Body of pancreas (tissue), 4 donors: ENCODE data around the gene PMF1. TPM values are rescaled to one million over a fixed set of nuclear protein-coding genes. Genes with fewer than 3 reads are reported as not detected.

Source experiments
- ATAC-seq: fragments of 150-250 bp; one replicate; pipeline ENCODE4 v1.9.1; 2016
- DNase-seq, 4 donors: peaks; one replicate each; pipeline ENCODE4 v3.0.0-alpha.2; 2019
- H3K27ac ChIP-seq, 4 donors: fragments of 200-600 bp; sonication (generic); 1 replicate in 3 of 4; 2 replicates in 1 of 4; pipeline versions ENCODE4 v1.5.1 to v1.6.1; 2016 to 2019; ENCODE audit warnings: mild to moderate bottlenecking in 1 of 4, mixed read lengths in 1 of 4, moderate library complexity in 1 of 4
- H3K27me3 ChIP-seq, 2 donors: fragments of 200-600 bp; sonication (generic); one replicate each; pipeline ENCODE4 v1.6.0; 2016; ENCODE audit warnings: mild to moderate bottlenecking in 1 of 2
- H3K36me3 ChIP-seq, 2 donors: fragments of 200-600 bp; sonication (generic); replicated peaks in 1 of 2; 2 replicates each; pipeline ENCODE4 v1.5.1; 2016; ENCODE audit warnings: low read depth in 2 of 2; ENCODE audit not compliant: insufficient read depth in 1 of 2
- H3K4me1 ChIP-seq: fragments of 200-600 bp; sonication (generic); one replicate; pipeline ENCODE4 v1.6.0; 2016
- H3K4me3 ChIP-seq, 2 donors: fragments of 200-600 bp; sonication (generic); 1 replicate in 1 of 2; 2 replicates in 1 of 2; pipeline ENCODE4 v1.5.1; 2016 to 2019
- H3K9me3 ChIP-seq, 3 donors: fragments of 200-600 bp; sonication (generic); 1 replicate in 2 of 3; 2 replicates in 1 of 3; pipeline ENCODE4 v1.5.1; 2016
- POLR2A ChIP-seq, 3 donors: fragments of 450-650 bp; IDR thresholded peaks; one replicate each; pipeline ENCODE4 v1.6.1; 2016; ENCODE audit warnings: antibody characterized with exemption in 3 of 3, mild to moderate bottlenecking in 2 of 3
- WGBS, 2 donors: methylation state at CpG; one replicate each; pipeline ENCODE4 v1.1.5; 2017; 5-methylcytosine and 5-hydroxymethylcytosine counted together
- intact Hi-C: fragments of 100-400 bp; cut with DNase I; formaldehyde crosslinking; loops from one replicate; pipeline ENCODE4 v1.15.1; 2023
- total RNA-seq, 2 donors: library from RNA; depleted of rRNA; stranded (reverse); fragments of >200 nt; gene quantifications; one replicate each; pipeline ENCODE4 v1.1.0, GENCODE V29; 2016
- TF ChIP-seq, protein P1 (sequence below), 7 experiments: fragments of 450-650 bp in 4 of 7; fragments of 200-600 bp in 3 of 7; sonication (generic) in 3 of 7; IDR thresholded peaks; one replicate each; pipeline ENCODE4 v1.5.1; 2016 to 2019; ENCODE audit warnings: antibody characterized with exemption in 7 of 7

The PMF1 gene
- total RNA-seq, result 10 to 100 TPM; 37.6 to 43.1 TPM

DNA sequence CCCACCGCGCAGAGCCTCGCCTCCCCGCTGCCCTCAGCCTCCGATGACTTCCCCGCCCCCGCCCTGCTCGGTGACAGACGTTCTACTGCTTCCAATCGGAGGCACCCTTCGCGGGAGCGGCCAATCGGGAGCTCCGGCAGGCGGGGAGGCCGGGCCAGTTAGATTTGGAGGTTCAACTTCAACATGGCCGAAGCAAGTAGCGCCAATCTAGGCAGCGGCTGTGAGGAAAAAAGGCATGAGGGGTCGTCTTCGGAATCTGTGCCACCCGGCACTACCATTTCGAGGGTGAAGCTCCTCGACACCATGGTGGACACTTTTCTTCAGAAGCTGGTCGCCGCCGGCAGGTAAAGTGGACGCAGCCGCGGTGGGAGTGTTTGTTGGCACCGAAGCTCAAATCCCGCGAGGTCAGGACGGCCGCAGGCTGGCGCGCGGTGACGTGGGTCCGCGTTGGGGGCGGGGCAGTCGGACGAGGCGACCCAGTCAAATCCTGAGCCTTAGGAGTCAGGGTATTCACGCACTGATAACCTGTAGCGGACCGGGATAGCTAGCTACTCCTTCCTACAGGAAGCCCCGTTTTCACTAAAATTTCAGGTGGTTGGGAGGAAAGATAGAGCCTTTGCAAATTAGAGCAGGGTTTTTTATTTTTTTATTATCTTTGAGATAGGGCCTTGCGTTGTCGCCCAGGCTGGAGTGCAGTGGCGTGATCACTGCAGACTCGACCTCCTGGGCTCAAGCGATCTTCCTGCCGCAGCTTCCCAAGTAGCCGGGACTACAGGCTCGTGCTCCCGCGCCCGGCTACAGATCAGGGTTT, at the start of gene PMF1:
Gene PMF1 (plus strand): TSS at position 175 of the 811 bp plus-strand sequence. CDS start 9 bp downstream, at position 184.
- Histone ChIP-seq H3K27ac (peak within 1 kb of the TSS; percentile 89 to 99 (median 96)), H3K36me3 (peaks cover 0 to 2% of the 10 kb centered on the region in 2 donors), H3K9me3 (no peaks in the 10 kb centered on the region), H3K4me1 (peaks cover 33% of the 10 kb centered on the region), H3K27me3 (no peaks in the 10 kb centered on the region), H3K4me3 (peak within 1 kb of the TSS; percentile 23 to 60)
- intact Hi-C loops, result no loop called here
- TF ChIP-seq, protein P1, sequence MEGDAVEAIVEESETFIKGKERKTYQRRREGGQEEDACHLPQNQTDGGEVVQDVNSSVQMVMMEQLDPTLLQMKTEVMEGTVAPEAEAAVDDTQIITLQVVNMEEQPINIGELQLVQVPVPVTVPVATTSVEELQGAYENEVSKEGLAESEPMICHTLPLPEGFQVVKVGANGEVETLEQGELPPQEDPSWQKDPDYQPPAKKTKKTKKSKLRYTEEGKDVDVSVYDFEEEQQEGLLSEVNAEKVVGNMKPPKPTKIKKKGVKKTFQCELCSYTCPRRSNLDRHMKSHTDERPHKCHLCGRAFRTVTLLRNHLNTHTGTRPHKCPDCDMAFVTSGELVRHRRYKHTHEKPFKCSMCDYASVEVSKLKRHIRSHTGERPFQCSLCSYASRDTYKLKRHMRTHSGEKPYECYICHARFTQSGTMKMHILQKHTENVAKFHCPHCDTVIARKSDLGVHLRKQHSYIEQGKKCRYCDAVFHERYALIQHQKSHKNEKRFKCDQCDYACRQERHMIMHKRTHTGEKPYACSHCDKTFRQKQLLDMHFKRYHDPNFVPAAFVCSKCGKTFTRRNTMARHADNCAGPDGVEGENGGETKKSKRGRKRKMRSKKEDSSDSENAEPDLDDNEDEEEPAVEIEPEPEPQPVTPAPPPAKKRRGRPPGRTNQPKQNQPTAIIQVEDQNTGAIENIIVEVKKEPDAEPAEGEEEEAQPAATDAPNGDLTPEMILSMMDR (IDR thresholded peaks at IDR 0.05), result peak in 3 of 7 experiments; percentile 11 to 23 (median 16)
- peak; percentile 80 to 91 (median 90) for TF ChIP-seq POLR2A (IDR thresholded peaks at IDR 0.05)
- ATAC-seq, result peak; percentile 98
- 0% methylated on average over 24 to 61 of the region's 61 CpGs for WGBS, 2 donors
- peak; percentile 96 to 98 (median 98) for DNase-seq

DNA sequence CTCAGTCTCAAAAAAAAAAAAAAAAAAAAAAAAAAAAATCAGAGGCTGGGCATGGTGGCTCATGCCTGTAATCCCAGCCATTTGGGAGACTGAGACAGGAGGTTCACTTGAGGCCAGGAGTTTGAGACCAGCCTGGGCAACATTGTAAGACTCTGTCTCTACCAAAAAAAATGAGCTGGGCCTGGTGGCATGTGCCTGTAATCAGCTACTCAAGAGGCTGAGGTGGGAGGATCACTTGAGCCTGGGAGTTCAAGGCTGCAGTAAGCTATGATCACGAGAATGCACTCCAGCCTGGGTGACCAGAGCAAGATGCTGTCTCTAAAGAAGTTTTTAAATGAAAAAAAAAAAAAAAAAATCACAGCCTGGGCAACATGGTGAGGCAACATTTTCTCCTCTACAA, 49.1 kb upstream of the PMF1 start:
- H3K36me3 ChIP-seq, result no peaks in the 10 kb centered on the region
- no peak overlapping the region for H3K27ac ChIP-seq
- WGBS, 2 donors, result 79 to 92% methylated on average over 1 of the region's 1 CpG
- DNase-seq, result no peak
- no peaks in the 10 kb centered on the region for H3K9me3 ChIP-seq
- H3K4me3 ChIP-seq, result no peak overlapping the region
- ATAC-seq, result no peak
- peaks cover 8% of the 10 kb centered on the region for H3K4me1 ChIP-seq
- H3K27me3 ChIP-seq, result no peaks in the 10 kb centered on the region
- TF ChIP-seq, protein P1 (IDR thresholded peaks at IDR 0.05), result no peak
- TF ChIP-seq POLR2A (IDR thresholded peaks at IDR 0.05), result no peak
- intact Hi-C loops, result no loop called here

GRCh38 chr1:156164125-156164831, 48.5 kb upstream of the PMF1 start:
- DNase-seq (no peak), ATAC-seq (no peak)
- WGBS, 2 donors, result 84 to 87% methylated on average over 6 of the region's 6 CpGs
- H3K4me3 ChIP-seq, result no peak overlapping the region
- H3K27me3 ChIP-seq, result no peaks in the 10 kb centered on the region
- no peaks in the 10 kb centered on the region for H3K36me3 ChIP-seq
- no peaks in the 10 kb centered on the region for H3K9me3 ChIP-seq
- H3K4me1 ChIP-seq, result peaks cover 8% of the 10 kb centered on the region
- H3K27ac ChIP-seq, result no peak overlapping the region
- TF ChIP-seq POLR2A (IDR thresholded peaks at IDR 0.05), result no peak
- intact Hi-C loops, result no loop called here

DNA sequence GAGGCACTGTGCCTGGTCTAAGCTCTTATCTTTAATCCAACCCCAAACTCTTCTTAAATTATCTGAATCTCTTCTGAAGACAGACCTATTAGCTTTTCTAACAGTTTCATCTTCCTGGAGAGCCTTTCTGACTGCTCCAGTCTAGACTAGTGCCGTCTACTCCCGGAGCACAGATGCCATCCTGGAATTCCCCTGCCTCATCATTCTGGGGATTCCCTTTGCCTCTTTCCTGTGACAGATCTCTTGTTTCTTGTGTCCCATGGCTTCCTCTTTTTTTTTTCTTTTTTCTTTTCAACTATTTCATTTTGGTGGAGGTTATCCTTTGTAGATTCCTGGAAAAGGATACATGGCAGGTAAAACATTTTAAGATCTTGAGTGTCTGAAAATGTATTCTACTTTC, 47.7 kb upstream of the PMF1 start:
- WGBS, 2 donors, result 77 to 82% methylated on average over 2 of the region's 2 CpGs
- no peak for ATAC-seq

GRCh38 chr1:156167536-156167935, 45.3 kb upstream of the PMF1 start:
- H3K36me3 ChIP-seq, result no peaks in the 10 kb centered on the region
- WGBS, 2 donors, result 67 to 70% methylated on average over 5 of the region's 5 CpGs
- intact Hi-C loops, result no loop called here
- no peak overlapping the region for H3K4me3 ChIP-seq
- no peak for TF ChIP-seq POLR2A (IDR thresholded peaks at IDR 0.05)
- TF ChIP-seq, protein P1 (IDR thresholded peaks at IDR 0.05), result no peak
- no peaks in the 10 kb centered on the region for H3K9me3 ChIP-seq
- ATAC-seq (no peak), DNase-seq (no peak)
- H3K27ac ChIP-seq, result no peak overlapping the region
- no peaks in the 10 kb centered on the region for H3K4me1 ChIP-seq
- H3K27me3 ChIP-seq, result no peaks in the 10 kb centered on the region

More for the DNA sequence above, 47.7 kb upstream of the PMF1 start:
- Histone ChIP-seq H3K9me3 (no peaks in the 10 kb centered on the region), H3K4me1 (peaks cover 8% of the 10 kb centered on the region), H3K4me3 (no peak overlapping the region), H3K36me3 (no peaks in the 10 kb centered on the region), H3K27ac (no peak overlapping the region), H3K27me3 (no peaks in the 10 kb centered on the region)
- TF ChIP-seq, protein P1 (IDR thresholded peaks at IDR 0.05), result no peak
- no peak for TF ChIP-seq POLR2A (IDR thresholded peaks at IDR 0.05)
- intact Hi-C loops, result no loop called here
- DNase-seq, result no peak
